NK-92 (cell line): ENCODE data around the gene LEAP2.

Experiments used
- DNase-seq: peaks from one replicate; lab custom pipeline; 2025; ENCODE audit not compliant: unreplicated experiment; lab: John Stamatoyannopoulos, UW

LEAP2 gene

DNA sequence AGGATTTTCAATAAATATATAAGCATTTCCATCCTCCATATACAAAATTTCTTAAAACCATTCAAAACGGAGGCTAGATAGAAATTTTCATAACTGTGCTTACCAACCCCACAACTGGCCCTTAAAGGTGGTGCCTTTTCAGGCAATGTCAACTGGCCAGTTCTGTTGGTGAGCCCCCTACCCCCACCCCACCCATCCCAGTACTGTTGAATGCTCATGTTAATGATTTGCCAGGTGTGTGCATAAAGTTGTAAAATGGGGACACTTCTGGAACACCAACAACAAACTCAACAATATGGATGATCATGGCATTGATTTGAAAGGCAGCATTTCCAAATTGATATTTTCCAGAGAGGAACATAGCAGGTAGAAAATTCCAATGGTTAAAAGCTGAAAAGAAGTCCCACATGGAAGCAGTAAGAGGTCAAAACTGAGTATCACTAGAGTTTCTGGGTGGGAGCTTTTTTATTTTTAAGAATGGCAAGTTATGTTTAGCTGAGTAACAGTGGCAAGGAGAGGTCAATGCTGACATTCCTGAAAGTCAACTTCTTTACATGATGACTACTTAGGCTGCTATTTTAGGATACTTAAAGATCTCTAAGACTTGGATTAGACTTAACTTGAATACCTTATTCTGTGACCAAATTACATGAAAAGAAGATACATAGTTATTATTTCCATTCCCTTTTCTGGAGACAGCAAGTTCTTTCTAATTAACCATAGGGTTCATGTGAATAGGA, 2.7 kb downstream of the LEAP2 start:
- DNase-seq = no peak

GRCh38 chr5:132877466-132877865, 4.0 kb downstream of the LEAP2 start:
- no peak for DNase-seq

- no peak for DNase-seq
Measured at GRCh38 chr5:132877938-132878337, 4.5 kb downstream of the LEAP2 start.

DNA sequence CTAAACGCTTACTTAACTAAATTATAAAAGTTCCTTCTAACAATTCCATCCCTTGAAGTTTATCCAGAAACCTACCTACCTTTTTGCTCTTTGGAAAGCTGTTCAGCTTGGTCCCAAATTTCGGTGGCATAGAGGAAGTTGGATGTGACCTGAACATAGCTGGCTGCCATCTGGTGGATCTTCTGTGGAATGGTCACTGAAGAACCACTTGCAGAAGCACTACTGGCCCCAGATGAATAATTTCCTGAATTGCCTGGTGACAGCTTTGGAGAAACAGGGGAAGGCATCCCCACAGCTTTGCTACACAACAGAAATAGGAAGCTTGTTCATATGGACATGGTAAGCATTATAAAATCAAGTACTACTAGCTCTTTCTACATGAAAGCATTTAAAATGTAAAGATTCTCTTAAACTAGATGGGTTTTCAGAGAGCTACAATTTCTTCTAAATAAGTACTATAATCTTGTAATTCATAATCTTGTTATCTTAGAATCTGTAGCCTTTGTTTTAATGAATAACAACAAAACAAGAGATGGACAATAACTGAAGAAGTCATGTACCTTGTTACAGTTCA, 9.9 kb downstream of the LEAP2 start:
- DNase-seq = no peak

- DNase-seq = no peak
Measured at GRCh38 chr5:132884548-132884947, 11.1 kb downstream of the LEAP2 start.

- DNase-seq = no peak
Measured at GRCh38 chr5:132886064-132886823, 12.8 kb downstream of the LEAP2 start.

GRCh38 chr5:132887283-132887682, 13.8 kb downstream of the LEAP2 start:
- DNase-seq = no peak

DNA sequence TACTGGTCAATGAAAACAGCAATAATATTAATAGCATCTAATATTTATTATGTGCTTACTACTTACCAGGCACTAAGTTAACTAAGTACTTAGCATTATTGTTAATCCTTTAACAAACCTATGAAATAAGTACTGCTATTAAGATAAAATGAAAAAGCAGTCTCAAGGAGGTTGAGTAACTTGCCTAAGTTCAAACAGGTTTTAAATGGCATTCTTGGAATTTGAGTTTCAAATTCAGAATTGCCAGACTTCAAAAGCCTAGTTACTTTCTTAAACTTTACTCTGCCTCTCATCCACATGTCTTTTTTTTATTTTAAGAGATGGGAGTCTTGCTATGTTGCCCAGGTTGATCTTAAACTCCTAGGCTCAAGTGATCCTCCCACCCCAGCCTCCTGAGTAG, 16.0 kb downstream of the LEAP2 start:
- no peak for DNase-seq

DNA sequence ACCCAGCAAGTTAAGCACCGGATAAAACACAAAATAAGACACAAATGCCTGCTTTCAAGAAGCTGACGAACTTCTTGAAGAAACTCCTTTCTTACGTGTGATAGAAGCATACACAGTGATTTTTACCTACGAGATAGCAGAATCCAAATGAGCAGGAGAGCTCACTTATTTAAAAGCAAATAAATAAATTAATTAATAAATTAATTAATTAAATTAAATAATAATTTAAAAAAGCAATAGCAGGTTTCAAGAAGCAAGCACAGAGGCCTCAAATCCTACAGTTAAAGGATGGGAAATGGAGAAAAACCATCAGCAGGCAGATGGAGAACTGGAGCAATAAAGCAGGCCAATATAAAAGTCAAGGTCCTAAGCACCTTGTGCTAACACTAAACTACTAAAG, 17.3 kb downstream of the LEAP2 start:
- no peak for DNase-seq

DNA sequence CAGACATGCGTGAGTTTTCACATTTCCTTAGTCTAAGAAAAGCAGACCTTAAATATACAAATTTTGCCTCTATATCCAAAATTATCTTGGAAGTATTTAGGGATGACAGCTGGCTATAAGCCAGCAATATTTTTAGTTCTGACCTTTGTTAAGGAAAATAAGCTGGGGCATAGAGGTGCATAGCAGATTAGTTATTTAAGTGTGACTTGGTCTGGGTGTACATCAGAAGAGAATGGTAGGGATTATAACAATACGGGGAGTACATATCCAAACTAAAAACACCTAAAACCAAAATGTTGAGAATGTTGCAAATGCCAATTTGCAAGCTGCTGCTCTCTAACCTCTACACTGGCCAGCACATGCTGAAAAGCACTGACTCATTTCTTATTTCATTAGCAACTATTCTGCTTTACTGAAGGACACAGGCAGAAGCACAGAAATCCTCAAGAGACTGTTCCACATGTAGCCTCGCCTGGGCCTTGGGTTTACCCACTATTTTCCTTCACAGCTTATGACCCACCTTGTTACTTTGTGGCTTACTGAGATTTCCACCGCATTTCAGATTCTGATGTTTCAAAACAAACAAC, 22.3 kb downstream of the LEAP2 start:
- no peak for DNase-seq

DNA sequence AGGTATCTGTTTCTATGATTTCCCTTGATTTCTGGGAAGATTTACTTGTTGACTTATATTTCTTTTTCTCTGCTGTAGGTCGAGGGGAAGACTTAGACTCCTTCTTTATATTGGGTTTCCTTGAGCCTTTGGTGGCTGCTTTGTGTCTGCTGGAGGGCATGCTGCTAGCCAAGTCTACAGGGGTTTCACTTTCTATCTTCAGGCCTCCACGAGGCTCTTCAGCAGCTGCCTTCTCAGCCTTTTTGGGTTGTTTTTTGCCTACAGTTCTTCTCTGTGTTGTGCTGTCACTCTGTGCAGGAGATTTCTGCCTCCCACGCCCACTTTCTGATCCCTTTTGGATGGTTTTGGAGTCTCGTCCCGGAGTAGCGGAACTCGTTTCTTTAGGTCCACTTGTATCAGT, 23.2 kb downstream of the LEAP2 start:
- no peak for DNase-seq

DNA sequence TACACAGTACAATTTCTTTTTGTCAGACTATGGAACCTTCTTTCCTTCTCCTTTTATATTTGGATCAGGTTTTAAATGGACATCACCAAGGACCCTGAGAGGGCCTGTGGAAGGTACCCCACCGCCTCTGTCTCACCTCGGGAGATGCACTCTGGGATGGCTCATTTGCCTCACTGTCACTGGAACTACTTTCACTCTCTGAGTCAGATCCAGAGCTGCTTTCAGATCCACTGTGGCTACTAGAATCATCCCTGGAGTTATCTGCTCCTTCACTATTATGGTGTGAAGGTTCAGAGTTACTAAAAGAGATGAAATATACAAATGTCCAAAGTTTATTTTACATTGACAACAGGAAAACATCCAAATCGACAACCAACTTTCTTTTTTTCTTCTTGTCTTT, 24.6 kb downstream of the LEAP2 start:
- no peak for DNase-seq

- no peak for DNase-seq
Measured at GRCh38 chr5:132901036-132901435, 27.6 kb downstream of the LEAP2 start.

DNA sequence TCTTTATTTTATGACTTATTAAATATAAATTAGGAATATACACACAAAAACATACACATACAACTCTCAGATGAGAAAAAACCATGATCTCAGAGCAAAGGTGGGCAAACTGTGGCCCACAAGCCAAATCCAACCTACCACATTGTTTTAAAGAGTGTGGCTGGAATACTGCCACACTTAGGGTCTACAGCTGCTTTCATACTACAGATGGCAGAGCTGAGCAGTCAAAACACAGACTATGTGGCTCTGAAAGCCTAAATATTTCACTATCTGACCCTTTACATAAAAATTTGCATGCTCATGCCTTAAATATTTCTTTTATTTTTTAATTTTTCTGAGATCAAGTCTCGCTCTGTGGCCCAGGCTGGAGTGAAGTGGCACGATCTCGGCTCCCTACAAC, 28.3 kb downstream of the LEAP2 start:
- DNase-seq = no peak

GRCh38 chr5:132905938-132906337, 32.5 kb downstream of the LEAP2 start:
- no peak for DNase-seq

GRCh38 chr5:132907161-132907560, 33.7 kb downstream of the LEAP2 start:
- DNase-seq = no peak

DNA sequence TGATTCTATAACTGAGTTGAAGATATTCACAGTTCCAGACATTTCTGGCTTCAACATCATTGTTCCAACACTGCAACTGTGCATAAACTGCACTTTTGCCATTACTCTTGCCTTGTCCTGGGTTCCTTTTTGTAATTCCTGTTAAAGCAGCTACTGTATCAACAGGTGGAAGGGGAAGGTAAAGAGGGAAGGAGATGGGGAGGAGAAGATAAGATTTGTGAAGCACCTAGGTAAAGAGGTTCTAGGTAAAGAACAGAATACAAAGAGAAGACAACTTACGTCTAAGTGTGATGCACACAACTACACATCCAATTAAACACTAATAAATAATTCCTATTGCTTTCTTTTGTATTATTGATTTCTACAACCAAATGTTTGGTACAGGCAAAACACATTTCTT, 36.2 kb downstream of the LEAP2 start:
- no peak for DNase-seq

- DNase-seq = no peak
Measured at GRCh38 chr5:132915681-132916080, 42.2 kb downstream of the LEAP2 start.

- no peak for DNase-seq
Measured at GRCh38 chr5:132916086-132916485, 42.6 kb downstream of the LEAP2 start.
